ENCODE data around the gene UACA.
"Not testable (repeated sequence)": the region's sequence is repeated elsewhere in the genome, so short reads cannot be mapped to it uniquely, and the experiment has no call there.

The UACA gene

GRCh38 chr15:70669006-70669602 lies 94.3 kb downstream of the UACA start:
- H3K4me3 ChIP-seq (ENCODE audit: low read depth, low read length), result no peak overlapping the region
- DNase-seq (ENCODE audit: low read depth), result no peak
- TF ChIP-seq CTCF (conservative IDR thresholded peaks at IDR 0.05; ENCODE audit: low read depth, low read length), result no peak

- H3K4me3 ChIP-seq (ENCODE audit: low read depth, low read length), result no peak overlapping the region
- no peak for TF ChIP-seq CTCF (conservative IDR thresholded peaks at IDR 0.05; ENCODE audit: low read depth, low read length)
These were observed 97.8 kb downstream of the UACA start for GRCh38 chr15:70665599-70665998.

DNA sequence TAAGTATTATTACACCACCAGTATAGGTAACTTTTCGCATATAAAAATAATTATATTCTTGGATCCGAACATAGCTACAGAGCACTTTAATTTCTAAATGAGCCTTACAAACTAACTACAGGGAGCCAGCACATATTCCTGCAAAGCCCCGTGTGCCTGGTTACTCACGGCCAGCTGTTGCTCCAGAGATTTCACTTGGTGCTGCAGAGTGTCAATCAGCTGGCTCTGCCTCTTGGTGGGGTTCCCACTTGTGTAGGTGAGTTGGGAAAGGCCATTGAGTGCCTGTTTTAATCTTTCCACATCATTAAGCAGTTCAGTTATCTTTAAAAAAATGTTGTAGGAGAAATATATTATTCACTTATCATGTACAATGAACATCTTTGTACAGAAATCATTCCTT lies 98.9 kb downstream of the UACA start:
- DNase-seq (ENCODE audit: low read depth), result no peak
- no peak for TF ChIP-seq CTCF (conservative IDR thresholded peaks at IDR 0.05; ENCODE audit: low read depth, low read length)
- no peak overlapping the region for H3K4me3 ChIP-seq (ENCODE audit: low read depth, low read length)

More at GRCh38 chr15:70665599-70665998, 97.8 kb downstream of the UACA start:
- no peak for DNase-seq (ENCODE audit: low read depth)

DNA sequence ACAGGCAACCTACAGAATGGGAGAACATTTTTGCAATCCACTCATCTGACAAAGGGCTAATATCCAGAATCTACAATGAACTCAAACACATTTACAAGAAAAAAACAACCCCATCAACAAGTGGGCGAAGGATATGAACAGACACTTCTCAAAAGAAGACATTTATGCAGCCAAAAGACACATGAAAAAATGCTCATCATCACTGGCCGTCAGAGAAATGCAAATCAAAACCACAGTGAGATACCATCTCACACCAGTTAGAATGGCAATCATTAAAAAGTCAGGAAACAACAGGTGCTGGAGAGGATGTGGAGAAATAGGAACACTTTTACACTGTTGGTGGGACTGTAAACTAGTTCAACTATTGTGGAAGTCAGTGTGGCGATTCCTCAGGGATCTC lies 100.3 kb downstream of the UACA start:
- not testable (repeated sequence) for DNase-seq (ENCODE audit: low read depth); H3K4me3 ChIP-seq (ENCODE audit: low read depth, low read length)

- no peak for DNase-seq (ENCODE audit: low read depth)
- TF ChIP-seq CTCF (conservative IDR thresholded peaks at IDR 0.05; ENCODE audit: low read depth, low read length), result no peak
- H3K4me3 ChIP-seq (ENCODE audit: low read depth, low read length), result no peak overlapping the region
These were observed 103.7 kb downstream of the UACA start for GRCh38 chr15:70659662-70660061.

GRCh38 chr15:70658641-70659040 lies 104.7 kb downstream of the UACA start:
- DNase-seq (ENCODE audit: low read depth), result no peak
- H3K4me3 ChIP-seq (ENCODE audit: low read depth, low read length), result no peak overlapping the region
- no peak for TF ChIP-seq CTCF (conservative IDR thresholded peaks at IDR 0.05; ENCODE audit: low read depth, low read length)

DNA sequence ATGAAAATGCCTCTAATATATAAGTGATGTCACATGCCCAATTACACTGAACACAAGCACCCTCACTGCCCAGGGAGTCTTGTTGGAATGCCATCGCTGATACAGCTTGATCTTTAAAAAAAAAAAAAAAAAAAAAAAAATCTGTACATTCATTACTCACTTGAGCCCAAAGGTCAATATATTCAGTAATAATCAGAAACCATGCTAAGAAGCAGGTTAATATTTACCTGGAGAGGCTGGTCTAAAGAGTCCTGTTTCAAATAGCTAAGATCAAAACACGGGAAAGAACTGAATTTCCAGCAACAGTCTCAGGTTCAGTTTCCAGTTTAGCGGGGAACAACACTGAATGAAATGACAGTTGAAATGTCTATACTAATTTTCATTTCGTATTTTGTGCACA lies 109.9 kb downstream of the UACA start:
- TF ChIP-seq CTCF (conservative IDR thresholded peaks at IDR 0.05; ENCODE audit: low read depth, low read length), result no peak
- DNase-seq (ENCODE audit: low read depth), result no peak
- no peak overlapping the region for H3K4me3 ChIP-seq (ENCODE audit: low read depth, low read length)

Data from choroid plexus epithelial cell (primary cell).